HG03460 (cell line): ENCODE results near the gene ANKRD31.
"Not testable (repeated sequence)": the region's sequence is repeated elsewhere in the genome, so short reads cannot be mapped to it uniquely, and the experiment has no call there.

Source experiments
- ATAC-seq: cut with Tn5 transposase; IDR thresholded peaks from one replicate; pipeline ENCODE4 v1.9.1; 2021; ENCODE audit not compliant: unreplicated experiment

The ANKRD31 gene

GRCh38 chr5:75161508-75161907, 75.2 kb downstream of the ANKRD31 start:
- ATAC-seq = not testable (repeated sequence)

- no peak for ATAC-seq
These were observed 80.1 kb downstream of the ANKRD31 start for GRCh38 chr5:75156585-75156984.

GRCh38 chr5:75152860-75153259, 83.8 kb downstream of the ANKRD31 start:
- ATAC-seq = no peak

GRCh38 chr5:75148051-75148450, 88.6 kb downstream of the ANKRD31 start:
- no peak for ATAC-seq

GRCh38 chr5:75142566-75143136, 94.0 kb downstream of the ANKRD31 start:
- no peak for ATAC-seq

GRCh38 chr5:75140277-75140676, 96.4 kb downstream of the ANKRD31 start:
- ATAC-seq = no peak

- no peak for ATAC-seq
These were observed 98.0 kb downstream of the ANKRD31 start for GRCh38 chr5:75138689-75139088.

GRCh38 chr5:75130818-75131349, 105.8 kb downstream of the ANKRD31 start:
- ATAC-seq = no peak

GRCh38 chr5:75116856-75117255, 119.8 kb downstream of the ANKRD31 start:
- no peak for ATAC-seq

GRCh38 chr5:75114311-75114710, 122.4 kb downstream of the ANKRD31 start:
- ATAC-seq = not testable (repeated sequence)

GRCh38 chr5:75113354-75114113, 123.1 kb downstream of the ANKRD31 start:
- ATAC-seq = no peak

- no peak for ATAC-seq
These were observed 127.6 kb downstream of the ANKRD31 start for GRCh38 chr5:75108931-75109596.

- no peak for ATAC-seq
These were observed 128.2 kb downstream of the ANKRD31 start for GRCh38 chr5:75108515-75108914.

- ATAC-seq = not testable (repeated sequence)
These were observed 140.7 kb downstream of the ANKRD31 start for GRCh38 chr5:75095956-75096355.

GRCh38 chr5:75091597-75091996, 145.1 kb downstream of the ANKRD31 start:
- ATAC-seq = no peak

GRCh38 chr5:75089662-75090061, 147.0 kb downstream of the ANKRD31 start:
- no peak for ATAC-seq

- no peak for ATAC-seq
These were observed 147.5 kb downstream of the ANKRD31 start for GRCh38 chr5:75089137-75089536.

GRCh38 chr5:75088648-75089047, 148.0 kb downstream of the ANKRD31 start:
- no peak for ATAC-seq

GRCh38 chr5:75081510-75081909, 155.2 kb downstream of the ANKRD31 start:
- no peak for ATAC-seq

GRCh38 chr5:75079346-75079745, 157.3 kb downstream of the ANKRD31 start:
- not testable (repeated sequence) for ATAC-seq

- no peak for ATAC-seq
These were observed 158.7 kb downstream of the ANKRD31 start for GRCh38 chr5:75078027-75078426.

GRCh38 chr5:75072061-75072460, 164.6 kb downstream of the ANKRD31 start:
- no peak for ATAC-seq
